C1 segment of cervical spinal cord (tissue), 14 donors: ENCODE measurements around the gene POGK.

Experiments used
- DNase-seq, 14 donors: peaks; one replicate each; lab custom pipeline; 2025; lab: John Stamatoyannopoulos, UW

POGK gene

GRCh38 chr1:166903232-166903631, 64.0 kb downstream of the POGK start:
- DNase-seq, result no peak

GRCh38 chr1:166905136-166905535, 65.9 kb downstream of the POGK start:
- DNase-seq, result no peak

- no peak for DNase-seq
Observed at GRCh38 chr1:166905900-166906299, 66.6 kb downstream of the POGK start.
